Ovary (tissue), 9 donors: ENCODE data around the gene FKBP8. TPM values are rescaled to one million over a fixed set of nuclear protein-coding genes. Genes with fewer than 3 reads are reported as not detected.
A peak's percentile ranks its signal among the peaks of the same experiment; 100 is the strongest.

Source experiments
- DNase-seq, 5 donors: peaks; one replicate each; pipeline ENCODE4 v3.0.0-alpha.2; 2019 to 2020
- H3K27ac ChIP-seq, 2 donors: fragments of 200-600 bp; one replicate each; pipeline versions ENCODE4 v1.5.1 to v1.8.0; 2019 to 2022
- H3K27me3 ChIP-seq: fragments of 200-600 bp; one replicate; pipeline ENCODE4 v1.8.0; 2022
- H3K36me3 ChIP-seq: fragments of 200-600 bp; sonication (generic); one replicate; pipeline ENCODE4 v1.5.1; 2019
- H3K4me1 ChIP-seq: one replicate; pipeline ENCODE4 v1.8.1; 2013; ENCODE audit warnings: mild to moderate bottlenecking, moderate library complexity; ENCODE audit not compliant: insufficient read depth
- H3K4me3 ChIP-seq: fragments of 200-600 bp; sonication (generic); one replicate; pipeline ENCODE4 v1.5.1; 2017
- H3K9me3 ChIP-seq, 2 donors: fragments of 200-600 bp in 1 of 2; sonication (generic) in 1 of 2; one replicate each; pipeline versions ENCODE4 v1.5.1 to v1.8.1; 2013 to 2019; ENCODE audit warnings: mild to moderate bottlenecking in 1 of 2, moderate library complexity in 1 of 2
- EP300 ChIP-seq: sonication (generic); formaldehyde crosslinking; IDR thresholded peaks from one replicate; pipeline ENCODE4 v1.6.1; 2017; ENCODE audit warnings: antibody characterized with exemption
- POLR2A ChIP-seq: fragments of 450-650 bp; IDR thresholded peaks from one replicate; pipeline ENCODE4 v1.6.1; 2017; ENCODE audit warnings: antibody characterized with exemption, mild to moderate bottlenecking, moderate library complexity
- WGBS, 3 donors: extraction: QIAGEN DNeasy Blood & Tissue Kit in 1 of 3; methylation state at CpG; one replicate each; pipeline versions ENCODE4 v1.1.5 to v1.1.7; 2013 to 2017; 5-methylcytosine and 5-hydroxymethylcytosine counted together
- intact Hi-C, 4 donors: fragments of 100-400 bp; cut with DNase I; formaldehyde crosslinking; loops; one replicate each; pipeline versions ENCODE4 v1.11.0 to v1.15.1; 2022 to 2023
- polyA plus RNA-seq, 2 donors: library from polyadenylated mRNA; stranded (reverse); fragments of 200-250 nt in 1 of 2; fragments of 350-450 nt in 1 of 2; fragmentation: Illumina TruSeq in 1 of 2; extraction: RNeasy Lipid Tissue Mini Kit (QIAGEN cat#74804) in 1 of 2; gene quantifications; one replicate each; pipeline ENCODE4 v1.2.3, GENCODE V29; 2013 to 2014
- total RNA-seq, 7 donors: library from RNA; depleted of rRNA in 2 of 7; stranded (reverse); fragments of >200 nt in 2 of 7; fragmentation: NEBNext Ultra II Directional in 3 of 7; extraction: Animal tissue kit (Norgen Biotek cat#: 25700) in 3 of 7; gene quantifications; one replicate each; pipeline versions ENCODE4 v1.1.0 to v1.2.4, GENCODE V29; 2016 to 2023
- TF ChIP-seq, protein P1 (sequence below), 3 donors: fragments of 450-650 bp in 2 of 3; fragments of 200-600 bp in 1 of 3; IDR thresholded peaks; one replicate each; pipeline versions ENCODE4 v1.5.1 to v1.8.0; 2016 to 2022; ENCODE audit warnings: antibody characterized with exemption in 3 of 3, mild to moderate bottlenecking in 1 of 3
- donor health status: DM: no; HTN: no; CAD: no; lungs with moderate emphysema.
- donor health status: DM: no; HTN: no; CAD: no.
- donor health status: Bipolar disorder and iron deficiency.
- donor health status: DM: yes; HTN: yes; CAD: no.
- donor health status: DM: no; HTN: no; CAD: no.
- donor health status: DM: yes; HTN: yes; CAD: no.

FKBP8 gene
- total and polyA plus RNA-seq, 9 donors = 14.1 to 354 (median 290) TPM

DNA sequence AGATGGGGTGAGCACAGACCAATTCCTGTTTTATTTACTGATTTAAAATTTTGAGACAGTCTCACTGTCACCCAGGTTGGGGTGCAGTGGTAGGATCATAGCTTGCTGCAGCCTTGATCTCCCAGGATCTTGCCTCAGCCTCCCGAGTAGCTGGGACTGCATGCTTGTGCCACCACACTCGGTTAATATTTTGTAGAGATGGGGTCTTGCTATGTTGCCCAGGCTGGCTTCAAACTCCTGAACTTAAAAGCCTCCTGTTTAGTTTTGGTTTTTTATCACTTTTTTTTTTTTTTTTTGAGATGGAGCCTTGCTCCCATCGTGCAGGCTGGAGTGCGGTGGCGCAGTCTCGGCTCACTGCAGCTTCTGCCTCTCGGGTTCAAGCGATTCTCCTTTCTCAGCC is 33.0 kb upstream of the FKBP8 start:
- no peak overlapping the region for H3K27ac ChIP-seq
- H3K4me1 ChIP-seq = peaks cover 7% of the 10 kb centered on the region
- no peaks in the 10 kb centered on the region for H3K36me3 ChIP-seq
- no peaks in the 10 kb centered on the region for H3K27me3 ChIP-seq
- H3K4me3 ChIP-seq = no peak overlapping the region
- no peak for DNase-seq
- WGBS, 3 donors = 80 to 88% (median 81%) methylated on average over 8 of the region's 8 CpGs
- no peak for TF ChIP-seq EP300
- TF ChIP-seq, protein P1, sequence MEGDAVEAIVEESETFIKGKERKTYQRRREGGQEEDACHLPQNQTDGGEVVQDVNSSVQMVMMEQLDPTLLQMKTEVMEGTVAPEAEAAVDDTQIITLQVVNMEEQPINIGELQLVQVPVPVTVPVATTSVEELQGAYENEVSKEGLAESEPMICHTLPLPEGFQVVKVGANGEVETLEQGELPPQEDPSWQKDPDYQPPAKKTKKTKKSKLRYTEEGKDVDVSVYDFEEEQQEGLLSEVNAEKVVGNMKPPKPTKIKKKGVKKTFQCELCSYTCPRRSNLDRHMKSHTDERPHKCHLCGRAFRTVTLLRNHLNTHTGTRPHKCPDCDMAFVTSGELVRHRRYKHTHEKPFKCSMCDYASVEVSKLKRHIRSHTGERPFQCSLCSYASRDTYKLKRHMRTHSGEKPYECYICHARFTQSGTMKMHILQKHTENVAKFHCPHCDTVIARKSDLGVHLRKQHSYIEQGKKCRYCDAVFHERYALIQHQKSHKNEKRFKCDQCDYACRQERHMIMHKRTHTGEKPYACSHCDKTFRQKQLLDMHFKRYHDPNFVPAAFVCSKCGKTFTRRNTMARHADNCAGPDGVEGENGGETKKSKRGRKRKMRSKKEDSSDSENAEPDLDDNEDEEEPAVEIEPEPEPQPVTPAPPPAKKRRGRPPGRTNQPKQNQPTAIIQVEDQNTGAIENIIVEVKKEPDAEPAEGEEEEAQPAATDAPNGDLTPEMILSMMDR (IDR thresholded peaks at IDR 0.05) = no peak
- H3K9me3 ChIP-seq = no peaks in the 10 kb centered on the region
- intact Hi-C loops = loop anchor here in 3 of 4 donors (10.0 kb wide), 2 partner anchors 112 to 122 kb away; no protein-coding TSS in a partner anchor

DNA sequence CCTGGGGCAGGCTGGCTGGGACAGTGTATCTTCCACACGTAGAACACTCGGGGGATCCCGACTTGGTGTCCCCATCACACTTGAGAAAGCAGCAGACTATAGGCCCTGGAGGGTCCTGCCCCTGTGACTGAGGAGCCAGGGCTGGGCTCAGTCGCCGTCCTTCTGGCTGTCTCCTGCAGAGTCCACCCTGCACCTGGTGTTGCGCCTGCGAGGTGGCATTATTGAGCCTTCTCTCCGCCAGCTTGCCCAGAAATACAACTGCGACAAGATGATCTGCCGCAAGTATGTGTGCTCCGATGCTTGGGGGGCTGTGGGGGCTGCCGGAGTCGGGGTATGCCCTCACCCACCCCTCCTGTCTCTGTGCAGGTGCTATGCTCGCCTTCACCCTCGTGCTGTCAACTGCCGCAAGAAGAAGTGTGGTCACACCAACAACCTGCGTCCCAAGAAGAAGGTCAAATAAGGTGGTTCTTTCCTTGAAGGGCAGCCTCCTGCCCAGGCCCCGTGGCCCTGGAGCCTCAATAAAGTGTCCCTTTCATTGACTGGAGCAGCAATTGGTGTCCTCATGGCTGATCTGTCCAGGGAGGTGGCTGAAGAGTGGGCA is 31.4 kb upstream of the FKBP8 start:
- DNase-seq = no peak
- 89 to 90% (median 90%) methylated on average over 18 of the region's 18 CpGs for WGBS, 3 donors
- H3K36me3 ChIP-seq = no peaks in the 10 kb centered on the region
- TF ChIP-seq POLR2A = no peak
- TF ChIP-seq, protein P1 (IDR thresholded peaks at IDR 0.05) = no peak
- no peak for TF ChIP-seq EP300
- H3K4me3 ChIP-seq = no peak overlapping the region
- no peaks in the 10 kb centered on the region for H3K27me3 ChIP-seq
- no peaks in the 10 kb centered on the region for H3K9me3 ChIP-seq
- peaks cover 7% of the 10 kb centered on the region for H3K4me1 ChIP-seq
- no peak overlapping the region for H3K27ac ChIP-seq
- intact Hi-C loops = loop anchor here in 3 of 4 donors (10.0 kb wide), 2 partner anchors 110 to 120 kb away; no protein-coding TSS in a partner anchor

DNA sequence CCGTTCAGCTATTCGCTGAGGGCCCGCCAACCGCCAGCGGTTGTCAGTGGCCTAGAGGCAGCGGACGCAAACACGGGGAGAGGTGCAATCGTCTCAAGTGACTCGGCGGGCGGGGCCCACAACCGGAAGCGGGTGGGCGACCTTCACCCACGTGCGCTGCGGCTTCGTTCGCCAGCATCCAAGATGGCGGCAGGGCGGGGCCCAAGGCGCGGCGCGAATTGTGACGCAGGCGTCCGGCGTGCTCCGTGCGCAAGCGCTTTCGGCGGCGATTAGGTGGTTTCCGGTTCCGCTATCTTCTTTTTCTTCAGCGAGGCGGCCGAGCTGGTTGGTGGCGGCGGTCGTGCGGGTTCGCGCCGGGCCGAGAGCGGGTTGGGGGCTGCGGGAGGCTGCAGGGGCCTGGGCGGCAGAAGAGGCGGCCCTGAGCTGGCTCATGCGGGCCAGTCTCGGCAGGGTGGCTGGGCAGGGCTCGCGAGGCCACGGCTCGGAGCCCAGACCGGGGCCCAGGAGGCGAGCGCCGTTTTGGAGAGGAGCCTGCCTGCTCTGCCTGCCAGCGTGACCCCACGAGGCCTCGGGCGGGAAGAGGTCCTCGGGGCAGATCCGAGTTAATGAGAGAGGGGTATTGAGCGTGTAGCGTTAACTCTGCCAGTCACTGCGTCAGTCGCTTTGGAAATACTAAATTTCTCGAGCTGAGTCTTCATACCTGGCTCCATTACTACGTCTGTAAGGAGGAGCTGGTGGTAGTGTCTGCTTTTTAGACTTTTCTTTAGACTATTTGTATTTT is 28.4 kb upstream of the FKBP8 start, which contains the start of gene UBA52:
TSS of gene UBA52 (plus strand) at position 294 of the 781 bp plus-strand sequence. CDS start 1,444 bp downstream, outside the sequence.
- DNase-seq = peak; percentile 97 to 99 (median 98)
- intact Hi-C loops = loop anchor here in 3 of 4 donors (10.0 kb wide), 2 partner anchors 107 to 117 kb away; no protein-coding TSS in a partner anchor
- no peaks in the 10 kb centered on the region for H3K9me3 ChIP-seq
- peak within 1 kb of the TSS; percentile 72 to 81 for H3K27ac ChIP-seq
- H3K4me3 ChIP-seq = peak within 1 kb of the TSS; percentile 99
- 0 to 1% (median 0%) methylated on average over 74 to 75 of the region's 75 CpGs for WGBS, 3 donors
- TF ChIP-seq EP300 (no peak), POLR2A (peak; percentile 96)
- H3K4me1 ChIP-seq = peaks cover 7% of the 10 kb centered on the region
- H3K27me3 ChIP-seq = no peaks in the 10 kb centered on the region
- no peaks in the 10 kb centered on the region for H3K36me3 ChIP-seq

DNA sequence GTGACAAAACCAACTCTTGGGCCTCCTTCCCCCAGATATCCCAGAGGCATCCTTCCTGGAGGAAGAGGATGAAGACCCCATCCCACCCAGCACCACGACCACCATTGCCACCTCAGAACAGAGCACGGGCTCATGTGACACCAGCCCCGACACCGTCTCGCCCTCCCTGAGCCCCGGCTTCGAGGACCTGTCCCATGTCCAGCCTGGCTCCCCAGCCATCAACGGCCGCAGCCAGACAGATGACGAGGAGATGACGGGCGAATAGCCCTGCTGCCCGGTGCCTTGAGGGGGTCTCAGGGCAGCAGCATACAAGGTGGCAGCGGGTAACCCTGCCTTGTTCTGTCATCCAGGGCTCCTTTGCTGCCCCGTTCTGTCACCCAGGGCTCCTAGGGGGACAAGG is 25.0 kb upstream of the FKBP8 start:
- no peak for DNase-seq
- Histone ChIP-seq H3K27ac (no peak overlapping the region), H3K4me3 (no peak overlapping the region), H3K9me3 (no peaks in the 10 kb centered on the region), H3K27me3 (no peaks in the 10 kb centered on the region), H3K4me1 (peaks cover 7% of the 10 kb centered on the region), H3K36me3 (no peaks in the 10 kb centered on the region)
- intact Hi-C loops = no loop called here
- TF ChIP-seq POLR2A (no peak), EP300 (no peak)
- TF ChIP-seq, protein P1 (IDR thresholded peaks at IDR 0.05) = no peak
- WGBS, 3 donors = 91 to 92% (median 91%) methylated on average over 15 of the region's 15 CpGs

DNA sequence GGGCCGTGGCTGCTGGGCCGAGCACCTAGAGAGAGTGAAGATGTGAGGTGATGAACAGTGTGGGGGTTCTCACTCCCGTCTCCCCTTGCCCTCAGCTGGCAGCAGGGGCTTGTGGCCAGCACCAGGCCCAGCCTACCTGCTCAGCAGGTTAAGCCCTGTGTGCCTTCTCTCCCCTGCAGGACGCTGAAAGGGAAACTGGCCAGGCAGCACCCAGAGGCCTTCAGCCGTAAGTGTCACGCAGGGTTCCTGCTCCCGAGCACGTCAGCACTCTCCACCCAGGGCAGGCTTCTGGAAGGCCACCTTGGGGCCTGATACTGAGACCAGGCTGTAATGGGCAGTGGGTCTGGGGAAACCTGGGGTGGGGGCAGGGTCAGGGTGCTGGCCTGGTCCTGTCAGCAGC is 23.6 kb upstream of the FKBP8 start:
- no peak for DNase-seq
- H3K4me1 ChIP-seq = no peaks in the 10 kb centered on the region
- no peaks in the 10 kb centered on the region for H3K27me3 ChIP-seq
- H3K36me3 ChIP-seq = no peaks in the 10 kb centered on the region
- intact Hi-C loops = no loop called here
- 90 to 92% (median 92%) methylated on average over 8 of the region's 8 CpGs for WGBS, 3 donors
- TF ChIP-seq, protein P1 (IDR thresholded peaks at IDR 0.05) = no peak
- no peak for TF ChIP-seq POLR2A
- TF ChIP-seq EP300 = no peak
- H3K9me3 ChIP-seq = no peaks in the 10 kb centered on the region
- H3K4me3 ChIP-seq = no peak overlapping the region
- no peak overlapping the region for H3K27ac ChIP-seq
